Heart right ventricle (tissue), 16 donors: ENCODE data around the gene MAPK6. TPM values are rescaled to one million over a fixed set of nuclear protein-coding genes. Genes with fewer than 3 reads are reported as not detected.

ENCODE experiments used
- ATAC-seq, 8 donors: fragments of 200-7000 bp; cut with Tn5 transposase; one replicate each; pipeline ENCODE4 v1.9.1; 2020; ENCODE audit warnings: mild to moderate bottlenecking in 8 of 8, moderate library complexity in 8 of 8, moderate number of reproducible peaks in 1 of 8
- DNase-seq, 2 donors: peaks; one replicate each; pipeline ENCODE4 v3.0.0-alpha.2; 2020
- H3K27ac ChIP-seq, 10 donors: fragments of 200-600 bp; sonication (generic) in 2 of 10; one replicate each; pipeline versions ENCODE4 v1.5.0 to v1.8.0; 2020 to 2022; ENCODE audit warnings: mild to moderate bottlenecking in 3 of 10
- H3K27me3 ChIP-seq, 7 donors: fragments of 200-600 bp; one replicate each; pipeline ENCODE4 v1.8.0; 2021 to 2022; ENCODE audit warnings: mild to moderate bottlenecking in 2 of 7
- H3K36me3 ChIP-seq, 9 donors: fragments of 200-600 bp; sonication (generic) in 1 of 9; one replicate each; pipeline versions ENCODE4 v1.5.0 to v1.8.0; 2020 to 2022; ENCODE audit warnings: mild to moderate bottlenecking in 2 of 9
- H3K4me1 ChIP-seq, 9 donors: fragments of 200-600 bp; sonication (generic) in 1 of 9; one replicate each; pipeline versions ENCODE4 v1.5.0 to v1.8.0; 2020 to 2022; ENCODE audit warnings: mild to moderate bottlenecking in 4 of 9
- H3K4me3 ChIP-seq, 10 donors: fragments of 200-600 bp; sonication (generic) in 2 of 10; one replicate each; pipeline versions ENCODE4 v1.5.0 to v1.8.0; 2020 to 2022; ENCODE audit warnings: mild to moderate bottlenecking in 7 of 10, moderate library complexity in 2 of 10
- H3K9me3 ChIP-seq, 11 donors: fragments of 200-600 bp in 10 of 11; sonication (generic) in 2 of 11; one replicate each; pipeline versions ENCODE4 v1.5.0 to v1.8.0; 2013 to 2022; ENCODE audit warnings: mild to moderate bottlenecking in 2 of 11, control low read depth in 1 of 11, moderate library complexity in 1 of 11
- WGBS, 2 donors: extraction: QIAGEN DNeasy Blood & Tissue Kit; methylation state at CpG; one replicate each; pipeline ENCODE4 v1.1.7; 2013; ENCODE audit warnings: inconsistent platforms in 1 of 2; 5-methylcytosine and 5-hydroxymethylcytosine counted together
- intact Hi-C, 10 donors: fragments of 100-400 bp; cut with DNase I; formaldehyde crosslinking; loops; one replicate each; pipeline versions ENCODE4 v1.11.1 to v1.14.2; 2022
- polyA plus RNA-seq, 2 donors: library from polyadenylated mRNA; stranded (reverse); fragments of 200-250 nt; gene quantifications; one replicate each; pipeline ENCODE4 v1.2.3, GENCODE V29; 2013
- total RNA-seq, 10 donors: library from RNA; stranded (reverse); fragmentation: NEBNext Ultra II Directional in 3 of 10; extraction: Animal tissue kit (Norgen Biotek cat#: 25700) in 3 of 10; gene quantifications; one replicate each; pipeline versions ENCODE4 v1.2.1 to v1.2.4, GENCODE V29; 2021 to 2023
- TF ChIP-seq, protein P1 (sequence below), 9 donors: fragments of 200-600 bp; sonication (generic) in 2 of 9; IDR thresholded peaks; one replicate each; pipeline versions ENCODE4 v1.5.0 to v1.8.0; 2021 to 2022; ENCODE audit warnings: antibody characterized with exemption in 9 of 9, mild to moderate bottlenecking in 5 of 9, moderate library complexity in 1 of 9
- donor health status: Arrhythmogenic right ventricular cardiomyopathy.
- donor health status: ischemic (EF 13 %, LVEDD 7.1; RV severe dilation, severe dysfunction).
- donor health status: healthy with polysubstance abuse.
- donor health status: DM: no; HTN: yes; CAD: no.
- donor health status: DM: no; HTN: no; CAD: no.
- donor health status: ischemic (EF 25% LVEDD 6.9; RV normal size, moderate dysfunction).
- donor health status: ischemic (EF 25% LVEDD 5.7; RV mildly dilated, moderate dysfunction).
- donor health status: healthy.
- donor health status: DM: yes; HTN: yes; CAD: no.
- donor health status: Ischemic cardiomyopathy.
- donor health status: ischemic (EF 35%, LVEDD 5.7; RV mildly dilated, moderate dysfunction).
- donor health status: nonischemic (EF 11% LVEDD 7.7; RV severe dilation, severe dysfunction).
- donor health status: DM: yes; HTN: yes; CAD: no.
- donor health status: PGD.
- donor health status: ischemic (EF 29% LVEDD 5.4; RV normal size, mild dysfunction).
- donor health status: nonischemic (EF 23%, LVEDD 6.1; RV moderate dilation, normal function).

MAPK6 gene
- total and polyA plus RNA-seq, 12 donors: 4.2 to 21.8 (median 17.9) TPM

GRCh38 chr15:52031556-52031955, 12.5 kb downstream of the MAPK6 start:
- 96 to 97% methylated on average over 7 of the region's 7 CpGs for WGBS, 2 donors

DNA sequence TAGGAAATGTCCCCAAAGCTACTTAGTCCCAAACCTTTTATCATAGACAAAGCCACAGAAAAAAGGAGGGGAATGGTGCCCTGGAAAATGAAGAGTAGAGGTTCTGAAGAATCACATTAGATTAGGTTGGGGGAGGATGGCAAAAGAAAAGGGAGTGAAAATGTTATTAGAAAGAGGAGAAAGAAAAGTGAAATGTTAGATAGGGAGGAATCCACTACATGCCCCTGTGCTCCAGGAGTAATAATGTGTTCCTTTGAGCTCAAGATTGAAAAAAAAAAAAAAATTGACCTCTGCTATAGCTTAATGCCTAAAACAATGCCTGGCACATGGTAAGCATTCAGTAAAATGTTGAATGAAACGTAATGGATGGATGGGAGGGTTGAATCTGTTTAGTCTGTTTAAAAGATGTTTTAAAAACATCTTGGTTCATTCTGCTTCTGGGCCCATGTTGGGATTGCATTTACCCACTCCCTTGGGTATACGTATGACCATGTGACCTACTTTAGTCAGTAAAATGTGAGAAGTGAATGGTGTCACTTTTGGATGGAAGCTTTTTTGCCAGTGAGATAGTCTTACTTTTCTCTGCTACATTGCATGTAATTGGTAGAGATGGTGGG, 19.0 kb downstream of the MAPK6 start:
- Histone ChIP-seq H3K9me3 (peaks cover 0 to 17% (median 6%) of the 10 kb centered on the region in 11 donors), H3K4me3 (no peak overlapping the region), H3K27ac (no peak overlapping the region), H3K27me3 (no peaks in the 10 kb centered on the region), H3K4me1 (peaks cover 14 to 72% (median 37%) of the 10 kb centered on the region in 9 donors), H3K36me3 (peaks cover 0 to 14% (median 0%) of the 10 kb centered on the region in 9 donors)
- intact Hi-C loops: no loop called here
- WGBS, 2 donors: 39 to 45% methylated on average over 2 of the region's 2 CpGs
- no peak for ATAC-seq
- DNase-seq: no peak
- TF ChIP-seq, protein P1, sequence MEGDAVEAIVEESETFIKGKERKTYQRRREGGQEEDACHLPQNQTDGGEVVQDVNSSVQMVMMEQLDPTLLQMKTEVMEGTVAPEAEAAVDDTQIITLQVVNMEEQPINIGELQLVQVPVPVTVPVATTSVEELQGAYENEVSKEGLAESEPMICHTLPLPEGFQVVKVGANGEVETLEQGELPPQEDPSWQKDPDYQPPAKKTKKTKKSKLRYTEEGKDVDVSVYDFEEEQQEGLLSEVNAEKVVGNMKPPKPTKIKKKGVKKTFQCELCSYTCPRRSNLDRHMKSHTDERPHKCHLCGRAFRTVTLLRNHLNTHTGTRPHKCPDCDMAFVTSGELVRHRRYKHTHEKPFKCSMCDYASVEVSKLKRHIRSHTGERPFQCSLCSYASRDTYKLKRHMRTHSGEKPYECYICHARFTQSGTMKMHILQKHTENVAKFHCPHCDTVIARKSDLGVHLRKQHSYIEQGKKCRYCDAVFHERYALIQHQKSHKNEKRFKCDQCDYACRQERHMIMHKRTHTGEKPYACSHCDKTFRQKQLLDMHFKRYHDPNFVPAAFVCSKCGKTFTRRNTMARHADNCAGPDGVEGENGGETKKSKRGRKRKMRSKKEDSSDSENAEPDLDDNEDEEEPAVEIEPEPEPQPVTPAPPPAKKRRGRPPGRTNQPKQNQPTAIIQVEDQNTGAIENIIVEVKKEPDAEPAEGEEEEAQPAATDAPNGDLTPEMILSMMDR (IDR thresholded peaks at IDR 0.05): no peak

More at GRCh38 chr15:52031556-52031955, 12.5 kb downstream of the MAPK6 start:
- intact Hi-C loops: no loop called here
- TF ChIP-seq, protein P1 (IDR thresholded peaks at IDR 0.05): no peak
- H3K36me3 ChIP-seq: peaks cover 0 to 28% (median 0%) of the 10 kb centered on the region in 9 donors
- ATAC-seq (peak in 1 of 8 donors; percentile 31), DNase-seq (no peak)
- no peak overlapping the region for H3K27ac ChIP-seq
- H3K9me3 ChIP-seq: peaks cover 0 to 20% (median 6%) of the 10 kb centered on the region in 11 donors
- H3K27me3 ChIP-seq: no peaks in the 10 kb centered on the region
- H3K4me3 ChIP-seq: no peak overlapping the region
- H3K4me1 ChIP-seq: peaks cover 0 to 27% (median 6%) of the 10 kb centered on the region in 9 donors

DNA sequence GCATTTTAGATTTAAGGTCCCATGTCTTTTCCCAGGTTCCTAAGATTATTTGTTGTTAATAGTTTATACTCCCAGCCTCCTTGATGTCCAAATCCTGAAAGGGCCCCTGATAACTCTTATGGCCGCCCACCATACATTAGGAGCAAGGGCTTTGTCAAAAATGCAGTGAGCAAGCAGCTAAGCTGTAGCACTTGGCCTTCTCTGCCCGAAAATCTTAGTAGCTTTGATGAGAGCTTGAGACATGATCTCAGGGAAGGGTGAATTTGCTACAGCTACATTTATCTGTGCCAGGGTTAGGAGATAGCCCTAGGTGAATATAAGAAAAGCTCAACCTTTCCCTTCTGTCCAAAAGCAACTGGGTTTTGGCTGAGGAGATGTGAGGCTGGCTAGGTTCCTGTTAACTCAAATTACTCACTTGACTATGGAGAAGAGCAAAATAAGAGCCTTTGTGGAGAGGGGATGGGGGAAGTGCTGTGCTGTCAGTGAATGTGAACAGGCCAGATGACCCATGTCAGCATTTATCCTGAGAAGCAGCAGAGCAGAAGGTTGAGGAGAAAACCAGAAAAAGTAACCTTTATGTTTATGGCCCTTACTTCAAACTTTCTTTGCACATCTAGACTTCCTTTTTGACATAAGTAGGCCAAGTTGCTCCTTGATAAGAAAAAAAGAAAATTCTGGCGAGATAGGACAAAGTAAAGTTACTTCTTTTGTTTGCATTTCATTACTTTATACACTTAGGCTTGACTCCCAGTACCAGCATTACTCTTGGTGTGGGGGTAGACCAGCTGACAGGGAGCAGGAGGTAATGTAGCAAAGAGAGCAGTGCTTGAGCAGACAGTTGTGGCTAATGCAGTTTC, 21.1 kb downstream of the MAPK6 start:
- intact Hi-C loops: no loop called here
- WGBS, 2 donors: 69 to 73% methylated on average over 3 of the region's 3 CpGs
- ATAC-seq (peak; percentile 31 to 71 (median 57)), DNase-seq (no peak)
- TF ChIP-seq, protein P1 (IDR thresholded peaks at IDR 0.05): no peak
- H3K4me3 ChIP-seq: no peak overlapping the region
- H3K9me3 ChIP-seq: no peaks in the 10 kb centered on the region
- peak overlapping the region in 1 of 10 donors; percentile 9 for H3K27ac ChIP-seq
- no peaks in the 10 kb centered on the region for H3K27me3 ChIP-seq
- peaks cover 0 to 2% (median 0%) of the 10 kb centered on the region in 9 donors for H3K36me3 ChIP-seq
- H3K4me1 ChIP-seq: peaks cover 14 to 73% (median 46%) of the 10 kb centered on the region in 9 donors

- no peak for ATAC-seq
- H3K36me3 ChIP-seq: peaks cover 0 to 15% (median 3%) of the 10 kb centered on the region in 9 donors
- no peak for DNase-seq
- no peak overlapping the region for H3K27ac ChIP-seq
- no peaks in the 10 kb centered on the region for H3K27me3 ChIP-seq
- no peaks in the 10 kb centered on the region for H3K9me3 ChIP-seq
- 86 to 88% methylated on average over 6 of the region's 6 CpGs for WGBS, 2 donors
- no peak overlapping the region for H3K4me3 ChIP-seq
- TF ChIP-seq, protein P1 (IDR thresholded peaks at IDR 0.05): no peak
- intact Hi-C loops: no loop called here
- H3K4me1 ChIP-seq: peaks cover 14 to 72% (median 54%) of the 10 kb centered on the region in 9 donors
Observed at GRCh38 chr15:52042051-52042851, 23.2 kb downstream of the MAPK6 start.
